OCI-LY7 (cell line): ENCODE results near the gene FAM111B. TPM values are rescaled to one million over a fixed set of nuclear protein-coding genes. Genes with fewer than 3 reads are reported as not detected.

Experiments
- BruUV-seq: library from RNA; stranded (reverse); fragments of 400-500 nt; replicated peaks from 2 replicates; lab custom pipeline; 2021; lab: Mats Ljungman, UMichigan
- CTCF ChIA-PET: fragments of 300-600 bp; sonication (Branson Sonifier 250); formaldehyde crosslinking; loops from one replicate; lab custom pipeline; 2022; ENCODE audit warnings: antibody characterized with exemption; ENCODE audit not compliant: unreplicated experiment; lab: Charles Lee
- POLR2A ChIA-PET: fragments of 300-600 bp; sonication (Branson Sonifier 250); formaldehyde crosslinking; loops from one replicate; lab custom pipeline; 2022; ENCODE audit warnings: antibody characterized with exemption; lab: Charles Lee
- DNase-seq: peaks from one replicate; pipeline ENCODE4 v3.0.0-alpha.2; 2015; ENCODE audit warnings: low spot score
- H2AFZ ChIP-seq: fragments of 200-600 bp; sonication (generic), shearing (Covaris generic); 2 replicates; pipeline ENCODE4 v1.6.1; 2014; ENCODE audit warnings: mild to moderate bottlenecking, antibody characterized with exemption, low read length, moderate library complexity
- H3K27ac ChIP-seq: fragments of 200-600 bp; sonication (generic); 2 replicates; pipeline ENCODE4 v1.5.1; 2014; ENCODE audit warnings: mixed run types, low read depth, mild to moderate bottlenecking, moderate library complexity, low read length, inconsistent platforms; ENCODE audit not compliant: poor library complexity, severe bottlenecking
- H3K36me3 ChIP-seq: fragments of 200-600 bp; sonication (generic); 2 replicates; pipeline ENCODE4 v1.6.1; 2014; ENCODE audit warnings: mild to moderate bottlenecking, antibody characterized with exemption, low read length, moderate library complexity, mixed read lengths; ENCODE audit not compliant: insufficient read depth
- H3K4me1 ChIP-seq: fragments of 200-600 bp; sonication (generic); 2 replicates; pipeline ENCODE4 v1.5.1; 2014; ENCODE audit warnings: mild to moderate bottlenecking, low read length; ENCODE audit not compliant: insufficient read depth, poor library complexity, severe bottlenecking
- H3K4me2 ChIP-seq: fragments of 200-600 bp; sonication (generic); 2 replicates; pipeline ENCODE4 v1.6.1; 2014; ENCODE audit warnings: mild to moderate bottlenecking, low read length
- H3K4me3 ChIP-seq: fragments of 200-600 bp; sonication (generic); 2 replicates; pipeline ENCODE4 v1.5.1; 2014; ENCODE audit warnings: mild to moderate bottlenecking, low read depth, low read length; ENCODE audit not compliant: poor library complexity, severe bottlenecking
- H3K79me2 ChIP-seq: fragments of 200-600 bp; sonication (generic); 2 replicates; pipeline ENCODE4 v1.6.1; 2016; ENCODE audit warnings: low read depth, mild to moderate bottlenecking, low read length, moderate library complexity, mixed read lengths; ENCODE audit not compliant: insufficient read depth
- H3K9me2 ChIP-seq: fragments of 200-600 bp; sonication (generic); 2 replicates; pipeline ENCODE4 v1.6.1; 2016; ENCODE audit warnings: mild to moderate bottlenecking, low read length, mixed read lengths; ENCODE audit not compliant: insufficient read depth
- H3K9me3 ChIP-seq: fragments of 200-600 bp; sonication (generic); 2 replicates; pipeline ENCODE4 v1.6.1; 2014; ENCODE audit warnings: mild to moderate bottlenecking, mixed run types, low read length, mixed read lengths
- H4K20me1 ChIP-seq: fragments of 200-600 bp; sonication (generic); 2 replicates; pipeline ENCODE4 v1.6.1; 2014; ENCODE audit warnings: mild to moderate bottlenecking, antibody characterized with exemption, low read length, moderate library complexity, mixed read lengths; ENCODE audit not compliant: insufficient read depth
- EZH2phosphoT487 ChIP-seq: fragments of 200-600 bp; sonication (generic); IDR thresholded peaks from 2 replicates; pipeline ENCODE4 v1.6.1; 2018; ENCODE audit warnings: low read depth, borderline replicate concordance, mild to moderate bottlenecking, mixed run types, antibody characterized with exemption, low read length, moderate library complexity, mixed read lengths
- intact Hi-C: fragments of 100-400 bp; cut with micrococcal nuclease; formaldehyde crosslinking; loops from one replicate; pipeline ENCODE4 v1.10.0; 2022; ENCODE audit not compliant: unreplicated experiment
- total RNA-seq, 2 experiments: library from RNA; depleted of rRNA in 1 of 2; stranded (reverse); fragments of >200 nt in 1 of 2; shearing (Covaris generic) in 1 of 2; gene quantifications; 2 replicates each; pipeline ENCODE4 v1.2.3, GENCODE V29; 2014 to 2022
- TF ChIP-seq, protein P1 (sequence below): fragments of 200-600 bp; sonication (generic); conservative IDR thresholded peaks from 2 replicates; pipeline ENCODE4 v1.5.1; 2014; ENCODE audit warnings: mild to moderate bottlenecking, antibody characterized with exemption, low read length, moderate library complexity, mixed read lengths

The FAM111B gene
- total RNA-seq, 2 experiments from 2014 or later, result 37.6 to 38.1 TPM

DNA sequence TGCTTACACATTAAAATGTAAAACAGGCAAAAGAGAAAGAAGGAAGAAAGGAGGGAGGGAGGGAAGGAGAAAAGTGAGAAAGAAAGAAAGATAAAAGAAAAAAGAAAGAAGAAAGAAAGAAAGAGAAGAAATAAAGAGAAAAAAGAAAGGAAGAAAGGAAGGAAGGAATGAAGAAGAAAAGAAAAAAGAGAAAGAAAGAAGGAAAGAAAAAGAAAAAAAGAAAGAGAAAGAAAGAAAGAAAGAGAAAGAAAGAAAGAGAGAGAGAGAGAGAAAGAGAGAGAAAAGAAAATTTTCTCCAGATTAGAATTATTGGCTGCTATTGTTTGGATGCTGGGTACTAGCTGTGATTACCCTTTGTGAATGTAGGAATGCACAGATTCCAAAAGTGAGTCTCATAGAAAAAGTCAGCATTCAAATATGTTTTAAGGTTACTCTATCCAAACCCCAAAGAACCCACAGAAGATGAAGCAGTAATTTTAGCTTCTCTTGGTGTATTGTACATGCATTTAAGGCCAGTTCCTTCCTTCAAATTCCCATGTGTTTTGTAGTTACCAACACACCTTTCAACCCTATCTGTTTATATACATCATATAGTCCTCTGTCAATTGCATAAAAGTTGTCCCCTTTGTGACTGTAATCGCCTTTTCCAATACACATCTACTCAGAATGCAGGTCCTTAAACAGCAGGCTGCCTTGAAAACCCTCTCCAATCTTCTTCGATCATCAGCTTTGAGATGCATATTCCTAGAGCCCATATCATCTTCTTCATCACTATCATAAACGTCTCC lies 34.8 kb downstream of the FAM111B start:
- no peak for DNase-seq
- Histone ChIP-seq H3K9me3 (no peaks in the 10 kb centered on the region), H3K79me2 (peaks cover 26% of the 10 kb centered on the region), H3K27ac (peak overlapping the region; percentile 90), H3K9me2 (no peaks in the 10 kb centered on the region), H4K20me1 (no peaks in the 10 kb centered on the region), H3K4me3 (peak overlapping the region; percentile 90), H3K36me3 (peaks cover 9% of the 10 kb centered on the region), H2AFZ (peak overlapping the region; percentile 93), H3K4me1 (peaks cover 31% of the 10 kb centered on the region), H3K4me2 (peak overlapping the region; percentile 95)
- intact Hi-C loops, result loop anchor here (1.0 to 10.0 kb wide), 3 partner anchors 16 to 673 kb away; partner anchors contain the start of genes FAM111B and MRPL16
- CTCF ChIA-PET, result interaction anchor here (0.5 to 1.8 kb wide), 3 partner anchors 16 to 368 kb away, joined by 3 to 7 read pairs (median 3); no protein-coding TSS in a partner anchor
- BruUV-seq, result TSS peak; percentile 69
- TF ChIP-seq, protein P1, sequence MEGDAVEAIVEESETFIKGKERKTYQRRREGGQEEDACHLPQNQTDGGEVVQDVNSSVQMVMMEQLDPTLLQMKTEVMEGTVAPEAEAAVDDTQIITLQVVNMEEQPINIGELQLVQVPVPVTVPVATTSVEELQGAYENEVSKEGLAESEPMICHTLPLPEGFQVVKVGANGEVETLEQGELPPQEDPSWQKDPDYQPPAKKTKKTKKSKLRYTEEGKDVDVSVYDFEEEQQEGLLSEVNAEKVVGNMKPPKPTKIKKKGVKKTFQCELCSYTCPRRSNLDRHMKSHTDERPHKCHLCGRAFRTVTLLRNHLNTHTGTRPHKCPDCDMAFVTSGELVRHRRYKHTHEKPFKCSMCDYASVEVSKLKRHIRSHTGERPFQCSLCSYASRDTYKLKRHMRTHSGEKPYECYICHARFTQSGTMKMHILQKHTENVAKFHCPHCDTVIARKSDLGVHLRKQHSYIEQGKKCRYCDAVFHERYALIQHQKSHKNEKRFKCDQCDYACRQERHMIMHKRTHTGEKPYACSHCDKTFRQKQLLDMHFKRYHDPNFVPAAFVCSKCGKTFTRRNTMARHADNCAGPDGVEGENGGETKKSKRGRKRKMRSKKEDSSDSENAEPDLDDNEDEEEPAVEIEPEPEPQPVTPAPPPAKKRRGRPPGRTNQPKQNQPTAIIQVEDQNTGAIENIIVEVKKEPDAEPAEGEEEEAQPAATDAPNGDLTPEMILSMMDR, result no peak
- TF ChIP-seq EZH2phosphoT487, result no peak
- POLR2A ChIA-PET, result interaction anchor here (0.6 to 1.4 kb wide), 5 partner anchors 8 to 721 kb away, joined by 3 to 6 read pairs (median 3); no protein-coding TSS in a partner anchor

DNA sequence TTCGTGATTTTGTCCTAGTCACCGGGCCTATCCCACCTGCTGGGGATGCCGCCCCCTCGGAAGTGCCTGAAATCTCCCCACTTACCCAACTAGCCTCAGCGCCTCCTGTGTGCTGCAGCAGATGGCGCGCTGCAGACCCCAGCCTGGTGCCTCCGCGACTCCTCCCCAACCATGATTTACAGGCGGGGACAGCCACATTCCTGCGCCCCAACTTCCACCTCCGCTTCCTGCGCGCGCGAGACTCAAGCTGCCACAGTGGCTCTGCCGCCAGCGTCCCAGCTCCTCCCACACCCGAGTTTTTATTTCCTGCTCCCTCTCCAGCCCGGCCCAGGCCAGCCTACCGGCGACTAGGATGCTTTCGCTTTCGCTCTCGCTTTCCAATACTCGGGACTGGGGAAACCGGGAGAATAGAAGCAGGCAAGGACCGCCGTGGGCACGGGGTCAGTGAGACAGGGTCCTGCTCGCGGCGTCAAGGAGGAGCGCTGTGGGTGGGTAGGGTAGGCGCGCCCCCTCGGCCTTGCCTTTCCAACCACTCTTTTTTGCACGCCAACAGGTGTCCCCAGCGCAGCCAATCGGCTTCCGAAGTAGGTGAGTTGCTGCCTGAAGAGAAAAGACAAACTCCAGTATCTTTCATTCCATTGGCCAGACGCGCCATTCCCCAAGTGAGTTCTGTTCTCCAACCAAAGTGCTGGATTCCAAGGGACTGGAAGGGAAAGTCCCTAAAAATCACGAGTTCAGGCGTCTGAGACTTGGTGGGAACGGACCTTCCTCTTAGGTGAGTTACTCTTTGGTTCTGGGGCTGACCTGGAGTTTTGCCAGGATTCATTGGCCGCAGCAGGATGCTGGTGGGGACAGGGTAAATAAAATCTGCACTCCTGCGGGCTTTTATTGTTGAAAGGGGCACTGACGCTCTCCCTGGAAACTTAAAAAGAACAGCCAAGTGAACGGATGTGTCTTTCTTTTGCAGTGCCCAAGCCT lies 35.8 kb downstream of the FAM111B start, which contains the start of gene FAM111A:
Gene FAM111A (plus strand): TSS at position 327 of the 978 bp plus-strand sequence. CDS start 6,017 bp downstream, outside the sequence.
- peaks cover 19% of the 10 kb centered on the region for H3K36me3 ChIP-seq
- BruUV-seq, result no TSS peak
- peak within 1 kb of the TSS; percentile 90 for H3K4me3 ChIP-seq
- H3K9me2 ChIP-seq, result no peaks in the 10 kb centered on the region
- DNase-seq, result peak; percentile 81
- H4K20me1 ChIP-seq, result no peaks in the 10 kb centered on the region
- H3K27ac ChIP-seq, result peak within 1 kb of the TSS; percentile 90
- H3K79me2 ChIP-seq, result peaks cover 35% of the 10 kb centered on the region
- TF ChIP-seq, protein P1, result peak; percentile 75
- no peak for TF ChIP-seq EZH2phosphoT487
- peak within 1 kb of the TSS; percentile 93 for H2AFZ ChIP-seq
- peaks cover 40% of the 10 kb centered on the region for H3K4me1 ChIP-seq
- CTCF ChIA-PET, result interaction anchor here (1.8 kb wide), 1 partner anchor 15 kb away, joined by 7 read pairs; no protein-coding TSS in a partner anchor
- H3K4me2 ChIP-seq, result peak within 1 kb of the TSS; percentile 95
- intact Hi-C loops, result loop anchor here (1.0 to 10.0 kb wide), 3 partner anchors 15 to 672 kb away; partner anchors contain the start of genes FAM111B and MRPL16
- POLR2A ChIA-PET, result interaction anchor here (0.5 to 2.0 kb wide), 6 partner anchors 9 to 1770 kb away, joined by 3 to 6 read pairs (median 3); partner anchors contain the start of gene FAM111B
- H3K9me3 ChIP-seq, result no peaks in the 10 kb centered on the region
